Lung (tissue), 12 donors: ENCODE results near the gene MYO3B. TPM values are rescaled to one million over a fixed set of nuclear protein-coding genes. Genes with fewer than 3 reads are reported as not detected.

Source experiments
- ATAC-seq: fragments of 200-7000 bp; cut with Tn5 transposase; one replicate; pipeline ENCODE4 v1.9.1; 2020; ENCODE audit warnings: moderate number of reproducible peaks; ENCODE audit not compliant: insufficient read depth, low FRiP score
- DNase-seq, 3 donors: peaks; one replicate each; pipeline ENCODE4 v3.0.0-alpha.2; 2013 to 2017
- H3K27ac ChIP-seq, 2 donors: one replicate each; pipeline ENCODE4 v1.5.1; 2013; ENCODE audit warnings: mild to moderate bottlenecking in 2 of 2, moderate library complexity in 2 of 2, control low read depth in 1 of 2, inconsistent platforms in 1 of 2, low read depth in 1 of 2, low read length in 1 of 2
- H3K27me3 ChIP-seq, 3 donors: one replicate each; pipeline ENCODE4 v1.5.1; 2013; ENCODE audit warnings: low read length in 2 of 3; ENCODE audit not compliant: control insufficient read depth in 3 of 3, insufficient read depth in 3 of 3
- H3K36me3 ChIP-seq, 4 donors: one replicate each; pipeline ENCODE4 v1.5.1; 2013; ENCODE audit warnings: low read length in 4 of 4, mild to moderate bottlenecking in 1 of 4, moderate library complexity in 1 of 4; ENCODE audit not compliant: control insufficient read depth in 4 of 4, insufficient read depth in 4 of 4
- H3K4me1 ChIP-seq, 5 donors: one replicate each; pipeline ENCODE4 v1.5.1; 2013; ENCODE audit warnings: low read length in 5 of 5, mild to moderate bottlenecking in 2 of 5, moderate library complexity in 1 of 5; ENCODE audit not compliant: control insufficient read depth in 5 of 5, insufficient read depth in 5 of 5
- H3K4me3 ChIP-seq: one replicate; pipeline ENCODE4 v1.5.1; 2013; ENCODE audit warnings: mild to moderate bottlenecking, control low read depth, moderate library complexity
- H3K9ac ChIP-seq, 2 donors: one replicate each; pipeline ENCODE4 v1.5.1; 2013; ENCODE audit warnings: low read length in 2 of 2, control low read depth in 1 of 2; ENCODE audit not compliant: insufficient read depth in 1 of 2
- H3K9me3 ChIP-seq, 4 donors: one replicate each; pipeline ENCODE4 v1.5.1; 2013; ENCODE audit warnings: low read length in 3 of 4, mild to moderate bottlenecking in 1 of 4, moderate library complexity in 1 of 4; ENCODE audit not compliant: control insufficient read depth in 4 of 4, insufficient read depth in 3 of 4
- CTCF ChIP-seq: IDR thresholded peaks from 2 replicates; pipeline ENCODE4 v1.5.1; 2012; ENCODE audit warnings: mild to moderate bottlenecking; ENCODE audit errors: control extremely low read depth, extremely low read depth
- WGBS, 2 donors: extraction: QIAGEN DNeasy Blood & Tissue Kit; methylation state at CpG; one replicate each; pipeline ENCODE4 v1.1.7; 2013; 5-methylcytosine and 5-hydroxymethylcytosine counted together
- polyA plus RNA-seq, 2 donors: library from polyadenylated mRNA; stranded (reverse); fragments of 200-250 nt; gene quantifications; one replicate each; pipeline ENCODE4 v1.2.1, GENCODE V29; 2013
- total RNA-seq, 2 donors: library from RNA; depleted of rRNA in 1 of 2; stranded (reverse); fragments of >200 nt in 1 of 2; gene quantifications; one replicate each; pipeline ENCODE4 v1.2.1, GENCODE V29; 2014 to 2021
- donor health status: control.
- donor health status: control.
- donor health status: Bipolar disorder and iron deficiency.
- donor health status: healthy.
- donor health status: DM: yes; HTN: yes; CAD: no.

MYO3B gene
- total and polyA plus RNA-seq, 4 donors = 0.03 to 0.82 (median 0.05) TPM; not detected in 1

GRCh38 chr2:170255137-170255536 lies 77.2 kb downstream of the MYO3B start:
- TF ChIP-seq CTCF = no peak
- Histone ChIP-seq H3K36me3 (no peaks in the 10 kb centered on the region), H3K27me3 (no peaks in the 10 kb centered on the region), H3K9ac (no peak overlapping the region), H3K4me1 (no peaks in the 10 kb centered on the region), H3K4me3 (no peak overlapping the region), H3K9me3 (peaks cover 0 to 9% (median 1%) of the 10 kb centered on the region in 4 donors), H3K27ac (no peak overlapping the region)
- WGBS, 2 donors = 89 to 94% methylated on average over 3 of the region's 3 CpGs
- DNase-seq = no peak
- ATAC-seq = no peak

DNA sequence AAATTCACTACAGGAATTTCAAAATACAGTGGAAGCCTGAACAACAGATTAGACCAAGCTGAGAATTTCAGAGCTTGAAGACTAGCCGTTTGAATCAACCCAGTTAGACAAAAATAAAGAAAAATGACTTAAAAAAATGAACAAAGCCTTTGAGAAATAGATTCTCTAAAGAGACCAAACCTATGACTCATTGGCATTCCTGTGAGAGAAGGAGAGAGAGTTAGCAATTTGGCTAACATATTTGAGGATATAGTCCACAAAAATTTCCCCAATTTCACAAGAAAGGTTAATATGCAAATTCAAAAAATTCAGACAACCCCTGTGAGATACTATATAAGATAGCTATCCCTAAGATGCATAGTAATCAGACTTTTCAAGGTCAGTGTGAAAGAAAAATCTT lies 78.0 kb downstream of the MYO3B start:
- H3K27ac ChIP-seq = no peak overlapping the region
- no peak overlapping the region for H3K4me3 ChIP-seq
- no peak overlapping the region for H3K9ac ChIP-seq
- no peaks in the 10 kb centered on the region for H3K36me3 ChIP-seq
- ATAC-seq = no peak
- no peak for DNase-seq
- WGBS, 2 donors = 77 to 90% methylated on average over 1 of the region's 1 CpG
- H3K9me3 ChIP-seq = peaks cover 0 to 5% (median 1%) of the 10 kb centered on the region in 4 donors
- no peaks in the 10 kb centered on the region for H3K4me1 ChIP-seq
- TF ChIP-seq CTCF = no peak
- no peaks in the 10 kb centered on the region for H3K27me3 ChIP-seq

DNA sequence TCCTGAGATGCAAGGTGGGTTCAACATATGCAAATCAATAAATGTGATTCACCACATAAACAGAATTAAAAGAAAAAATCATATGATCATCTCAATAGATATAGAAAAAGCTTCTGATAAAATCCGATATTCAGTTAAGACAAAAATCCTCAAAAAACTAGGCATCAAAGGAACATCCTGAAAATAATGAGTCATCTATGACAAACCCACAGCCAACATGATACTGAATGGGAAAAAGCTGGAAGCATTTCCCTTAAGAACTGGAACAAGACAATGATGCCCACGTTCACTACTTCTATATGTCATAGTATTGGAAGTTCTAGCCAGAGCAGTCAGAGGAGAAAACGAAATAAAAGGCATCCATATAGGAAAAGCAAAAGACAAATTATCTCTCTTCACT lies 80.4 kb downstream of the MYO3B start:
- H3K36me3 ChIP-seq = no peaks in the 10 kb centered on the region
- H3K27me3 ChIP-seq = no peaks in the 10 kb centered on the region
- H3K9me3 ChIP-seq = peaks cover 0 to 13% (median 3%) of the 10 kb centered on the region in 4 donors
- no peaks in the 10 kb centered on the region for H3K4me1 ChIP-seq
- ATAC-seq (no peak), DNase-seq (no peak)
- H3K9ac ChIP-seq = no peak overlapping the region
- no peak overlapping the region for H3K27ac ChIP-seq
- 86 to 90% methylated on average over 3 of the region's 3 CpGs for WGBS, 2 donors
- no peak overlapping the region for H3K4me3 ChIP-seq
- no peak for TF ChIP-seq CTCF

DNA sequence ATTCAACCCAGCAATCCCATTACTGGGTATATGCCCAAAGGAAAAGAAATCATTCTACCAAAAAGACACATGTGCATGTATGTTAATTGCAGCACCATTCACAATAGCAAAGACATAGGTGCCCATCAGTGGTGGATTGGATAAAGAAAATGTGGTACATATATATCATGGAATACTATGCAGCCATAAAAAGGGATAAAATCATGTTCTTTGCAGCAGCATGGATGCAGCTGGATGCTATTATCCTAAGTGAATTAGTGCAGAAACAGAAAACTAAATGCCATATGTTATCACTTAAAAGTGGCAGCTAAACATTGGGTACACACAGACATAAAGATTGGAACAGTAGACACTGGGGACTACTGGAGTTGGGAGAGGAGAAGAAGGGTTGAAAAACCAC lies 82.2 kb downstream of the MYO3B start:
- no peaks in the 10 kb centered on the region for H3K4me1 ChIP-seq
- no peak for DNase-seq
- H3K27ac ChIP-seq = no peak overlapping the region
- ATAC-seq = no peak
- H3K4me3 ChIP-seq = no peak overlapping the region
- H3K36me3 ChIP-seq = no peaks in the 10 kb centered on the region
- H3K9me3 ChIP-seq = peaks cover 0 to 10% (median 3%) of the 10 kb centered on the region in 4 donors
- no peak overlapping the region for H3K9ac ChIP-seq
- no peaks in the 10 kb centered on the region for H3K27me3 ChIP-seq
- no peak for TF ChIP-seq CTCF
